ENCODE measurements around the gene CCDC159. TPM values are rescaled to one million over a fixed set of nuclear protein-coding genes. Genes with fewer than 3 reads are reported as not detected.
"Not testable (repeated sequence)": the region's sequence is repeated elsewhere in the genome, so short reads cannot be mapped to it uniquely, and the experiment has no call there.

The CCDC159 gene
- total and polyA plus RNA-seq, 2 of the 13 experiments (the other 11 are each of a cell fraction or from before 2014, with no cell fraction given) = 1.7 to 6.3 TPM

DNA sequence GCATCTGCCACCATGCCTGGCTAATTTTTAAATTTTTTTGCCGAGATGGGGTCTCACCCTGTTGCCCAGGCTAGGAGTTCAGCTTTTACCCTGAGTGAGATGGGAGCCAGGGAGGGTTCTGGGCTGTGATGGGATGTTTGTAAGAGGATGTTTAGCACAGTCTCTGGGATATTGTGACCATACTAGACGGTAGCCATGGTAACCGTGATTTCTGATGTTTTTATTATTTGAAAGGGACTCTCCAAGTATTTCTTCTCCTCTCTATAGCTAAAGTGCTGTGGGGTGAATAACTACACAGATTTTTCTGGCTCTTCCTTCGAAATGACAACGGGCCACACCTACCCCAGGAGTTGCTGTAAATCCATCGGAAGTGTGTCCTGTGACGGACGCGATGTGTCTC, 40.0 kb upstream of the CCDC159 start (continued):
- TF ChIP-seq, protein P1, sequence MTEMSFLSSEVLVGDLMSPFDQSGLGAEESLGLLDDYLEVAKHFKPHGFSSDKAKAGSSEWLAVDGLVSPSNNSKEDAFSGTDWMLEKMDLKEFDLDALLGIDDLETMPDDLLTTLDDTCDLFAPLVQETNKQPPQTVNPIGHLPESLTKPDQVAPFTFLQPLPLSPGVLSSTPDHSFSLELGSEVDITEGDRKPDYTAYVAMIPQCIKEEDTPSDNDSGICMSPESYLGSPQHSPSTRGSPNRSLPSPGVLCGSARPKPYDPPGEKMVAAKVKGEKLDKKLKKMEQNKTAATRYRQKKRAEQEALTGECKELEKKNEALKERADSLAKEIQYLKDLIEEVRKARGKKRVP (CRISPR knock-in tag; IDR thresholded peaks at IDR 0.05) = no peak

DNA sequence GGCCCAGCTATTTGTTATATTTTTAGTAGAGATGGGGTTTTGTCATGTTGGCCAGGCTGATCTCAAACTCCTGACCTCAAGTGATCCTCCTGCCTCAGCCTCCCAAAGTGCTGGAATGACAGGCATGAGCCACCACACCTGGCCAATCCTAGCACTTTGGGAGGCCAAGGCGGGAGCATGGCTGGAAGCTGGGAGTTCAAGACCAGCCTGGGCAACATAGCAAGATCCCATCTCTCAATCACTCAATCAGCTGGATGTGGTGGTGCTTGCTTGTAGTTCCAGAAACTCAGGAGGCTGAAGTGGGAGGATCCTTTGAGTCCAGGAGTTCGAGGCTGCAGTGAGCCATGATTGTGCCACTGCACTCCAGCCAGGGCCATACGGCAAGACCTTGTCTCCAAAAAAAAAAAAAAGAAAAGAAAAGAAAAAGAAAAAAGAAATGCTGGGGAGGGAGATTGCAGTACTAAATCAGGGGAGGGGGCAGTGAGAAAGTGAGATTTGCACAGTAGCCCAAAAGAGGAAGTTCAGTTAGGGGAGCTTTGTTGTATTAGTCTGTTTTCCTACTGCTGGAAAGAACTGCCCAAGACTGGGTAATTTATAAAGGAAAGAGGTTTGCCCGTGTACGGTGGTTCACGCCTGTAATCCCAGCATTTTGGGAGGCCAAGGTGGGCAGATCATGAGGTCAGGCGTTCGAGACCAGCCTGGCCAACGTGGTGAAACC, 25.9 kb upstream of the CCDC159 start:
- 67% methylated on average over 8 of the region's 9 CpGs for WGBS (ENCODE audit: low lambda C conversion rate)
- H3K9ac ChIP-seq (ENCODE audit: insufficient read depth, low read depth, low read length); FAIRE-seq; POLR2A ChIA-PET; H3K9me3 ChIP-seq (ENCODE audit: low read length); H3K79me2 ChIP-seq (ENCODE audit: insufficient read depth, low read length); DNase-seq (ENCODE audit: low spot score); H3K4me2 ChIP-seq (ENCODE audit: low read depth, low read length); H2AFZ ChIP-seq (ENCODE audit: low read length); H4K20me1 ChIP-seq (ENCODE audit: insufficient read depth, low read length); ATAC-seq; BruUV-seq (replicated peaks); H3K36me3 ChIP-seq (replicated peaks in 1 of 2; ENCODE audit: control insufficient read depth in 1 of 2, insufficient read depth in 2 of 2, low read length in 2 of 2); H3K27me3 ChIP-seq (ENCODE audit: control insufficient read depth in 1 of 2, insufficient read depth in 2 of 2, low read length in 2 of 2); H3K27ac ChIP-seq (ENCODE audit: extremely low read length, insufficient read depth, low read length); CTCF ChIA-PET (ENCODE audit: low intra/inter-chr PET ratio, low total read pairs); H3K4me3 ChIP-seq (replicated peaks in 1 of 3; ENCODE audit: insufficient read depth in 1 of 3, low read depth in 2 of 3, low read length in 3 of 3); intact Hi-C loops (cut with micrococcal nuclease; ENCODE audit: unreplicated experiment); in situ Hi-C loops (cut with HindIII; ENCODE audit: extremely low pct_ligation_motif_present, low pct_unique_long_range_greater_than_20kb): not testable (repeated sequence)
- TF ChIP-seq ZNF121 (CRISPR knock-in tag; IDR thresholded peaks at IDR 0.05) = peak; percentile 62; the same call in 1 of the 2 replicates
- H3K4me1 ChIP-seq (ENCODE audit: insufficient read depth, low read length) = peaks cover 39% of the 10 kb centered on the region
